Activated CD4-positive, alpha-beta T cell treated with anti-CD3 and anti-CD28 coated beads, Interleukin-2, amount 50 U/mL, for 24 hours (primary cell): ENCODE measurements around the gene SREBF2.
"Not testable (repeated sequence)": the region's sequence is repeated elsewhere in the genome, so short reads cannot be mapped to it uniquely, and the experiment has no call there.

Experiments used
- DNase-seq, 2 donors: peaks; one replicate each; pipeline ENCODE4 v3.0.0-alpha.2; 2020; ENCODE audit warnings: low read depth in 1 of 2, low spot score in 1 of 2

Gene SREBF2

DNA sequence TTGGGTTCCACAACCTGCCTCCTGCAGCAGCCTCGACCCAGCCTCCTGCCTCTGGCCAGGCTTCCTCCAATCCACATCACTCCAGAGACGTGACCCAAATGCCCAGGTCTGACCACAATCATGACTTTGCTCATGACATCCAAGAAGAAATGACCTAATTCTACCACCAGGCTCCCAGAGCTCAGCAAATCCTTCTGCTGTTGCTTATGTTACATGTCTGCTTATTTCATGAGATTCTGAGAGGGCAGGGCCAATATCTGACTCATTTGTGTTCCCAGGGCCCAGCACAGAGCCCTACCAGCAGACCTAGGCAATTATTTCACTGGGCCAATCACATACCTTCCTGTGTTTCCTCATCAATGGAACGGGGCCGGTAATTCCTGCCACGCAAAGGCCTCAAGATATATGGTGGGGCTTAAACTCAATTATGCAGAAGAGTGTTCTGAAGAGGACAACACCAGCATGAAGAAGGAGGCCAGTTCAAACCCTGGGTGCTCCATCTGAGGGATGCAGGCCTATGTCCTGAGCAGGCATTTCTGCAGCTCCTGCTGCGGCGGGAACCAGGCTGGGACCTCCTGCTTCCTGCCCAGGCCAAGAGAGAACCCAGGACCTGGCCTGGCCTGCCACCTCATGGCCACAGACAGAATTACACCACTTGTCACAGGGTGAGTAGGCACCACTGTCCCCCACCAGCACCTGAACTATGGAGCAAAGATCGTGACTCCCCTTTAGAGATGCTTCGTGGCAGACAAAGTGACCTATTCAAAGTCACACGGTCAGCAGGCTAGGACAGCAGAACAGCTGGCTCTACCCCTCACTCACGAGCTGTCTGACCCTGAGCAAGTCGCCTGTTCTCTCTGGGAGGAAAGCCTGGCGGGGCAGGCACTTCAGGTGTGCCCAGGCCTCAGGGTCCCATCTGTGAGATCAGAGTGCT, 108.2 kb downstream of the SREBF2 start:
- peak; percentile 68 to 82 for DNase-seq

DNA sequence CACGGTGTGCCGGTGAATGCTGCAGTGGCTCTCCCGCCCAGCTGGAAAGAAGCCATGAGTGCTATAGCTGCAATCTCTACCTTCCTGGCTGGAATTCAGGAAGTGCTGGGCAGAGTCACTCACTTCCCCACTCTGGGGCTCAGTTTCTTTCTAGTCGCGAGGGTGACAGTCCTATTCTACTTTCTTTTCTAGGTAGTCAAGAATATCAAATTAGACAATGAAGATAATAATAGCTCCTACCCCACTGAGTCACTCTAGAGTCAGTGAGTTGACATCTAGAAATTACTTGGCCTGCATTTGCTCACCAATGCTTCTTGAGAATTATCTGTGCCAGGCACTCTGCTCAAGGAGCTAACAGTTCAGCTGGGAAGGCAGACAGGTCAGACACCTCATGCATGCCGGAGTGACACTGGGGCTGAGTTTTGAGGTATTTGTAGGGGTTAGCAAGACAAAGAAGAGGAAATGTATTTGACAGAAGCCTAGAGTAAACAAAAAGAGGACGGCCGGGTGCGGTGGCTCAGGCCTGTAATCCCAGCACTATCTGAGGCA, 110.8 kb downstream of the SREBF2 start:
- DNase-seq: no peak

DNA sequence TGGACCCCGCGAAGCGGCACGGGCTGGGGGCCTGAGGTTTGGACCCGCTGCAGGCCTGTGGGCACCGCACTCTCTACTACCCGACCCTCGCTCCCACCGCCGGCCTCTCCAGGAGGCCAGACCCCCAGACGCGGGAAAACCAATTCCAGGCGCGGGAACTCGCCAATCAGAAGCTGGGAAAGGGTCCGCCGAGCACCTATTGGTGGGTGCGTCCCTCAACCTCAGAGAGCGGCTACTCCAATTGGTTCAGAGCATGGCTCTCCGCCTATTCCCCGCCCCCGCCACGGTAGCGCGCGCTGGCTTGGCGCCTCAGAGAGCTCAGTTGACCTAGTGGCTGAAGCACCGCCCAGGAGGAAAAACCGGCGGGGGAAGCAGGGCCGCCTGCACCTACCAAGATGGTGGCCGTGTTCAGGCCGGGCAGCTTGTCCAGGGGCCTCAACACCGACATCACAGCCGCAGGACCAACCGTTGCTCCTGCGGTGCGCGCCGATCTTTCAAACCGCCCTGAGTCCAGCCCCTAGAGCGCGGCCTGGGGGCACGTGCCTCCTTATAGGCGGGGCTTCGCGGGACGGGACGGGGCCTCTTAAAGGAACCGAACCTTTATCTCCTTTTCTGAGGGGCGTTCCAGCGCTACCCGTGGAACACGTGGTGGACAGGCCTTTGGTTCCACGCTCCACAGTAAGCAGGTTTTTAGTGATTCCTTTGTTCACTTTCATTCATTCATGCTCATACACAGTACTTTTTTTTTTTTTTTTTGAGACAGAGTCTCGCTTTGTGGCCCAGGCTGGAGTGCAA, 113.9 kb downstream of the SREBF2 start, which contains the start of gene CENPM:
Gene CENPM (minus strand): TSS at position 524 of the 795 bp plus-strand sequence. CDS start 76 bp downstream, at position 448.
- DNase-seq: peak; percentile 86 to 89

DNA sequence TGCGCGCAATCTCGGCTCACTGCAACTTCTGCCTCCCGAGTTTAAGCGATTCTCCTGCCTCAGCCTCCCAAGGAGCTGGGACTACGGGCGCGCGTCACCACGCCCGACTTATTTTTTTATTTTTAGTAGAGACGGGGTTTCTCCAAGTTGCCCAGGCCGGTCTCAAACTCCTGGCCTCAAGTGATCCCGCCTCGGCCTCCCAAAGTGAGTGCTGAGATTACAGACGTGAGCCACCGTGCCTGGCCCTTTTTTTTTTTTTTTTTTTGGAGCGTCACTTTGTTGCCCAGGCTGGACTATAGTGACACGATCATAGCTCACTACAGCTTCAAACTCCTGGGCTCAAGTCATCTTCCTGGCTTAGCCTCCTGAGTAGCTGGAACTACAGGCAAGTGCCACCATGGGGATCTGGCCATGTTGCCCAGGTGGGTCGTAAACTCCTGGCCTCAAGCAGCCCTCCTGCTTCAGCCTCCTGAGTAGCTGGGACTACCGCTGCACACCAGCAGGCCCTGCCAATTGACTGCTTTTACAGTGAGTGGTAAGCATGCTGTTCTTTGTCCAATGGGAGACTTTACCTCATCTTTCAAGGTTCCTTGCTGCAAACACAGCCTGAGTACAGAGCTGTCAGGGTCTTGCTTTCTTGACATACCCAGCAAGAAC, 114.6 kb downstream of the SREBF2 start:
- no peak for DNase-seq

DNA sequence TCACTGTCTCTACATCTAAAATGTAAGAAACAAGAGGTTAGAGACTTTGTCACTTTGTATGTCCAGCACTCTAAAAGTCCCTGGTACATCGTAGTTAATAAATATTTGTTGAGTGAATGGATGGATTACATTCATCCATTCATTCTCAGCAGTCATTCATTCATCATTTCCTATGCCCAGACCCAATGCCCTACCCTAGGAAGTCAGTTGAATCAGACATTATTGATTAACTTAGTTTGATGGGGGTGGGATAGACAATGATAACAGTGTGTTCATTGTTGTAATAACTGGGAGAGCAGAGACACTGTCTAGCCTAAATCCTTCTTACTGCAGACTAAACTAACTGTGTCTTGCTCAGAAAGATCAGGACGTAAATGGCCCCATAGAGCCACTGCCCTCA, 115.2 kb downstream of the SREBF2 start:
- no peak for DNase-seq

DNA sequence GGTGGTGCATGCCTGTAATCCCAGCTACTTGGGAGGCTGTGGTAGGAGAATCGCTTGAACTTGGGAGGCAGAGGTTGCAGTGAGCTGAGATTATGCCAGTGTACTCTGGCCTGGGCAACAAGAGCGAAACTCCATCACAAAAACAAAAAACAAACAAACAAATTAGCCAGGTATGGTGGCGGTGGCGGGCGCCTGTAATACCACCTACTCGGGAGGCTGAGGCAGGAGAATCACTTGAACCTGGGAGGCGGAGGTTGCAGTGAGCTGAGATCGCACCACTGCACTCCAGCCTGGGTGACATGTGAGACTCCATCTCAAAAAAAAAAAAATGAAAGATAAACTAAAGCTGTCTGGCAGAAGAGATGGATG, 116.0 kb downstream of the SREBF2 start:
- not testable (repeated sequence) for DNase-seq

DNA sequence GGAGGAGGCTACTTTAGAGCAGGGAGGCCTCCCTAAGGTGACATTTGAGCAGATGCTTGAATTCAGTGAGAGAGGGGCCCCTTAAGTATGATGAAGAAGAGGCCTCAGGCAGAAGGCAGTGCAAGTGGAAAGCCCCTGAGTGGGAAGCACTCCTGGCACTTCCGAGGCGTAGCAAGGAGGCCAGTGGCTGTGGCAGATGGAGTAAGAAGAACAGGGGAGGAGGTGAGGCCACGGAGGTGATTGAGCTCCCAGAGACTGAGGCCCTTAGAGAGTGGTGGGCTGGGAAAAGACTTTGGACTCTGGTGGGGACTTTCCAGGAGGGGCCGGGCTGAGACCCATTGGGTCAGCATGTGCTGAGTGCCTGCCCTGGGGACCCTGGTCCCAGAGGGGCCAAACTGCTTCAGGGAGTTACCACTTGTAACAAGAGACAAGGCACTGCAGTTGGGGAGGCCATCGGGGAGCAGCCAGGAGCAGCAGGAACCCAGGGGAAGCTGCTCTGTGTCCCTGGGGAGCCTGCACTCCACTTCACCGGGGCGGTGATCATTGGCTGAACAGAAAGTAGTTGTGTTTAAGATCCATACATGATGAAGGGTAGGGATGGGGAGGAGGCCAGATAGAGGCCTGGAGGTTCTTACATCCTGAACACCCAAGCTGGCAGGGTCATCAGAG, 116.5 kb downstream of the SREBF2 start:
- no peak for DNase-seq

DNA sequence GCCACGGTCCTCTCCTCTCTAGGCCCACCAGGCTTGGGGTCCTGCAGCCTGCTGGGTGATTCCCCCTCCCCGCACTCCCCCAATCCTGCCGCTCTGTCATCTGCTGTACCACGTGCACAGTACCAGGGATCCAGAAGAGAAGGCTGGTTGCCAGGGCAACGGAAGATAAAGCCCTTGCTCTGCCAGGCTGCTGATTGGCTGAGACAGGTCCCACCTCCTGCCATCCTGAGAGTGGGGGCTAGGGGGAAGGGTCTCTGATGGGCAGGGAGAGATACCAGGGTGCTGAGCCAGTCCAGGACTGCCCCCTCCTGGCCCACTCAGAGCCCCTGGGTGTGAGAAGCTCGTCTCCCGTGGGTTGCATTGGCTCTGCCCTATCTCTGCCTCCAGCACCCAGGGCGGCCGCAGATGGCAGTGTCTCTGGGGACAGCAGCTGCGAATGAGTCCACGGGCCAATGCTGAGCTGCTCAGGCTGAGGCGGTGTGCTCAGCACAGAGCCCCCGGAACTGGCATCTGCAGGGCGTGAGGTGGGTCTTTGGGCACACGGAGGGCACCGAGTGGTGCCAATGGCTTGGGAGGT, 119.1 kb downstream of the SREBF2 start, which contains the start of gene SMIM45:
Gene SMIM45 (plus strand): TSS at position 253 of the 577 bp plus-strand sequence.
- no peak for DNase-seq

DNA sequence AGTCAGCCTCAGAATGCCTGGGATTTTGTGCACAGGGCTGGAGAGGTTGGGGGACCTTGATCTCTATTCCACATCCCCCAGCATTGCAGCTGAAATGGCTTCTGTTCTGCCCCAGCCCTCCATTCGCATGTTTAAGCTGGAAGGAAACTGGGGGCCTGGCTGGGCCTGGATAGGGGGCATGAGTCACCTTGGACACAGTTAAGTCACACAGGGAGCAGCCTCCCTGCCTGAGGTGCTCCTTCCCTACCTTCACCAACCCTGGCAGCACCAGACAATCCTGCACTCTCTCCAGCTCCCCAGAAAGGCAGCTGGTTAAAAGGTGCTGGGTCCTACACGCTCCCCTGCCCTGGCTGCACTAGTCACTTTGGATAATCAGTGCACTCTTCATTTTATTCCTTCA, 119.8 kb downstream of the SREBF2 start:
- no peak for DNase-seq
